ENCODE data around the gene DCDC1.
A peak's percentile ranks its signal among the peaks of the same experiment; 100 is the strongest.
"Not testable (repeated sequence)": the region's sequence is repeated elsewhere in the genome, so short reads cannot be mapped to it uniquely, and the experiment has no call there.

The DCDC1 gene

GRCh38 chr11:31337806-31338205 is 31.7 kb downstream of the DCDC1 start:
- no peak for DNase-seq (ENCODE audit: low read depth)
- H3K4me3 ChIP-seq (ENCODE audit: low read depth, low read length): no peak overlapping the region
- TF ChIP-seq CTCF (conservative IDR thresholded peaks at IDR 0.05; ENCODE audit: low read depth, low read length): no peak

- no peak for TF ChIP-seq CTCF (conservative IDR thresholded peaks at IDR 0.05; ENCODE audit: low read depth, low read length)
- DNase-seq (ENCODE audit: low read depth): no peak
Measured at GRCh38 chr11:31328697-31329096, 40.8 kb downstream of the DCDC1 start.

GRCh38 chr11:31327417-31327816 is 42.1 kb downstream of the DCDC1 start:
- no peak for DNase-seq (ENCODE audit: low read depth)
- no peak overlapping the region for H3K4me3 ChIP-seq (ENCODE audit: low read depth, low read length)
- no peak for TF ChIP-seq CTCF (conservative IDR thresholded peaks at IDR 0.05; ENCODE audit: low read depth, low read length)

More at GRCh38 chr11:31328697-31329096, 40.8 kb downstream of the DCDC1 start:
- no peak overlapping the region for H3K4me3 ChIP-seq (ENCODE audit: low read depth, low read length)

- H3K4me3 ChIP-seq (ENCODE audit: low read depth, low read length): no peak overlapping the region
- TF ChIP-seq CTCF (conservative IDR thresholded peaks at IDR 0.05; ENCODE audit: low read depth, low read length): no peak
- DNase-seq (ENCODE audit: low read depth): no peak
Measured at GRCh38 chr11:31326470-31327148, 42.9 kb downstream of the DCDC1 start.

DNA sequence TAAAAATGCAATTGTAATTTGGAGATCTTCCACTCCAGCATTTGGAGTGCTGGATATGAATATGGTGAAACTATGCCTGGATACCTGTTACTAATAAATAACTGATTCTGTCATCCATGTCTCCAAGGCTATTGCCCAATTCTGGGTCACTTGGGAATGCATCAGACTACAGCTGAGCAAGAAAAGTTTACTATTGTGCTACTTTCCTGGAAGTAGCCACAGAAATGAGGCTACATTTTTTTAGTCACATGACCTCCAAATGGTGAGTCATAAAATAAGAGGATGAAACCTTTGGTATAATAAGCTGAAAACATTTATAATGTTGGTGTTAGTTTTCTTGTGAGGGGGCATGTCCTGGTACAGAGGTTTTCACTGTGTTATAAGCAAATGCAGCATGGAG is 44.4 kb downstream of the DCDC1 start:
- H3K4me3 ChIP-seq (ENCODE audit: low read depth, low read length): no peak overlapping the region
- DNase-seq (ENCODE audit: low read depth): peak; percentile 81
- no peak for TF ChIP-seq CTCF (conservative IDR thresholded peaks at IDR 0.05; ENCODE audit: low read depth, low read length)

DNA sequence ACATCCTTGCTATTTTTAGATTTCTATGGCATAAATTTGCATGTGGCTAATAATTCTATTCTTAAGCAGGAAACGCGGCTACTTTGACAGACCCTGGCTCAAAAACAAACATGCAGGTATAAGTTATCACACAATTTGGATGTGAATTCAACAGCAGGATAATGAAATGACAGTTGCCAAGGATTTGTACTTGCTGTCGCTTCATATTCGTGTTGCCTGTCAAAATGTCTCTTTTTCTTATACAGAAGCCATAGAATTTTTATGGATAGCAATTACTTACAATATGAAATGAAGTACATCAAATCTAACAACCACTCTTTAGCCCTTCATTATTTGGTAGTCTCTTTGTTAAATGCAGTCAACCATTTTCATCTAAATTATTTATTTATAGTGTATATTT is 46.4 kb downstream of the DCDC1 start:
- TF ChIP-seq CTCF (conservative IDR thresholded peaks at IDR 0.05; ENCODE audit: low read depth, low read length): no peak

GRCh38 chr11:31321494-31321893 is 48.0 kb downstream of the DCDC1 start:
- DNase-seq (ENCODE audit: low read depth); H3K4me3 ChIP-seq (ENCODE audit: low read depth, low read length): not testable (repeated sequence)

More for the DNA sequence above, 46.4 kb downstream of the DCDC1 start:
- no peak overlapping the region for H3K4me3 ChIP-seq (ENCODE audit: low read depth, low read length)
- DNase-seq (ENCODE audit: low read depth): no peak

Data from choroid plexus epithelial cell (primary cell).